Astrocyte of the spinal cord (primary cell): ENCODE measurements around the gene MBNL1.

Experiments used
- DNase-seq: peaks from one replicate; pipeline ENCODE4 v3.0.0; 2011; ENCODE audit warnings: low read depth, low spot score
- H3K4me3 ChIP-seq: 2 replicates; pipeline ENCODE4 v1.5.1; 2011; ENCODE audit warnings: low read depth, mild to moderate bottlenecking, low read length, moderate library complexity
- in situ Hi-C: cut with HindIII; loops from 2 replicates; pipeline ENCODE4 v1.10.0; 2017; ENCODE audit warnings: low sequenced_read_pairs
- TF ChIP-seq, protein P1 (sequence below): IDR thresholded peaks from 2 replicates; pipeline ENCODE4 v1.5.1; 2012; ENCODE audit warnings: low read depth, mild to moderate bottlenecking, low read length, inconsistent platforms

MBNL1 gene

DNA sequence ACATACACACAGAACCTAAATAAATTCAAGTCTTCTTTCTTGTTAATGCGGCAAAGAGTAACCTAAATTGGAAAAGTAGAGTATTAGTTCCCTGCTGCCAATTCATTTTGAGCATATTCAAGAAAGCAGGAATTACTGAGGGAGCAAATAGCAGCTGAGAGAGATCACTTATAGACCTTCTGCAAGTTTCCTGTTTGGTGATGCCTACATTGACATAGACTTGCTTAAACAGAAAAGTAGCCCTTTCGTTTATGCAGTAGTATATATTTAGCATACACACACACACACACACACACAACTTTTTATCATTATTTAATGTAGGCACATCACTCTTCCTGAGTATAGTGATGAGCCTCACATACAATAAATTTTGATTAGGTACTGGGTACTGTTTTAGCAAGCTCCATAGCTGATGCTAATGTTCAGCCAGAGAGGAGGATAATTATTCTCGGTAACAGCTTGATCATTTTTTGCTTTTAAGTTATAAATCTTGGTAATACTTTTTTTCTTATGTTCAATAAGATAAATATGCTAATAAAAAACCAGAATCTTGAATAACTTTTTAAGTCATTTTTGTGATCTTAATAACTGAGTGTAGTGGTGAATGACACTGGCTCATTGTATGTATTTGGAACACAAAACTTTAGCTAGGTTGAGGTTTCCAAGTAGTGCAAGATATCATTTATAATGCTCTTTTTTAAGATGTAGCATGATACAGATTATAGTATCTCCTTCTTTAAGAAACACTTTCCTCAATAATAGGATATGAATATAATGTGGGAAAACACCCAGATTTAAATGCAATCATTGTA, 174.7 kb downstream of the MBNL1 start:
- in situ Hi-C loops: no loop called here
- H3K4me3 ChIP-seq: no peak overlapping the region
- TF ChIP-seq, protein P1, sequence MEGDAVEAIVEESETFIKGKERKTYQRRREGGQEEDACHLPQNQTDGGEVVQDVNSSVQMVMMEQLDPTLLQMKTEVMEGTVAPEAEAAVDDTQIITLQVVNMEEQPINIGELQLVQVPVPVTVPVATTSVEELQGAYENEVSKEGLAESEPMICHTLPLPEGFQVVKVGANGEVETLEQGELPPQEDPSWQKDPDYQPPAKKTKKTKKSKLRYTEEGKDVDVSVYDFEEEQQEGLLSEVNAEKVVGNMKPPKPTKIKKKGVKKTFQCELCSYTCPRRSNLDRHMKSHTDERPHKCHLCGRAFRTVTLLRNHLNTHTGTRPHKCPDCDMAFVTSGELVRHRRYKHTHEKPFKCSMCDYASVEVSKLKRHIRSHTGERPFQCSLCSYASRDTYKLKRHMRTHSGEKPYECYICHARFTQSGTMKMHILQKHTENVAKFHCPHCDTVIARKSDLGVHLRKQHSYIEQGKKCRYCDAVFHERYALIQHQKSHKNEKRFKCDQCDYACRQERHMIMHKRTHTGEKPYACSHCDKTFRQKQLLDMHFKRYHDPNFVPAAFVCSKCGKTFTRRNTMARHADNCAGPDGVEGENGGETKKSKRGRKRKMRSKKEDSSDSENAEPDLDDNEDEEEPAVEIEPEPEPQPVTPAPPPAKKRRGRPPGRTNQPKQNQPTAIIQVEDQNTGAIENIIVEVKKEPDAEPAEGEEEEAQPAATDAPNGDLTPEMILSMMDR: no peak
- peak; percentile 33 for DNase-seq

DNA sequence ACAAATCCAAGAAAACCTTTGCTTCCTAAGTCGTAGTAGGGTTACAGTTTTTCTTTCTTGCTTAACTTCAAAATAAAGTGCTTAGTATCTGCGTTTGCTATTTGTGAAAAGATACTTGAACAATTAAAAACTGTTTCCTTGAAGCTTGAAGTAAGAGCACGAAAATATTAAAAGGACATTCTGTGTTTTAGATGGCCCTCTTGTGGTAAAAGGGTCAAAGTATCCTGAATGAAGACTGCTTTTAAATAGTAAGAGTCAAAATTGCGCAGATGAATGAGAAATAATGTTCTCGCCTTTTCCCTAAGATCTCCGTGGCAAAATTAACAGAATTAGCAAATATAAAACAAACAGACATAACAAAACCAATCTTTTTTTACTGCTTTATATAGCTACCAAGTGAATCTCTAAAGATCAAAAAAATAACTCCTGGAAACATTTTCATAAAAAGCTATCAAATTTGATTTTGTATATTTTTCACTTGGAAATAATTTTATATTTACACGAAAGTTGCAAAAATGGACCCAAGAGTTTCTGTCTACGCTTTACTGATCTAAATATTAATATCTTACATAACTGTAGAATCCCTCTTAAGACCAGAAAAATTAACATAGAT, 175.4 kb downstream of the MBNL1 start:
- no peak overlapping the region for H3K4me3 ChIP-seq
- TF ChIP-seq, protein P1: peak; percentile 49
- peak; percentile 79 for DNase-seq
- in situ Hi-C loops: no loop called here

DNA sequence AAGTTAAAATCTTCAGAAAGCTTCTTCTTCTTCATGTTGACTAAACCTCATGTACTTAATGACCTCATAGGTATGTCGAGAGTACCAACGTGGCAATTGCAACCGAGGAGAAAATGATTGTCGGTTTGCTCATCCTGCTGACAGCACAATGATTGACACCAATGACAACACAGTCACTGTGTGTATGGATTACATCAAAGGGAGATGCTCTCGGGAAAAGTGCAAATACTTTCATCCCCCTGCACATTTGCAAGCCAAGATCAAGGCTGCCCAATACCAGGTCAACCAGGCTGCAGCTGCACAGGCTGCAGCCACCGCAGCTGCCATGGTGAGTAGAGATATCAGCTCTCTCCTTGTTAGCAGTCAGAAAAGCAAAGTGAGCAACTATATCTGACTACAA, 176.5 kb downstream of the MBNL1 start:
- in situ Hi-C loops: no loop called here
- H3K4me3 ChIP-seq: no peak overlapping the region
- TF ChIP-seq, protein P1: no peak
- no peak for DNase-seq

DNA sequence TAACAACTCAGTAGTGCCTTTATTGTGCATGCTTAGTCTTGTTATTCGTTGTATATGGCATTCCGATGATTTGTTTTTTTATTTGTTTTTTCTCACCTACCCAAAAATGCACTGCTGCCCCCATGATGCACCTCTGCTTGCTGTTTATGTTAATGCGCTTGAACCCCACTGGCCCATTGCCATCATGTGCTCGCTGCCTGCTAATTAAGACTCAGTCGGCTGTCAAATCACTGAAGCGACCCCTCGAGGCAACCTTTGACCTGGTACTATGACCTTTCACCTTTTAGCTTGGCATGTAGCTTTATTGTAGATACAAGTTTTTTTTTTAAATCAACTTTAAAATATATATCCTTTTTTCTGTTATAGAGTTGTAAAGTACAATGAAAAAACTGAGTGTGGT, 177.8 kb downstream of the MBNL1 start:
- DNase-seq: no peak
- TF ChIP-seq, protein P1: no peak
- no peak overlapping the region for H3K4me3 ChIP-seq
- in situ Hi-C loops: no loop called here

DNA sequence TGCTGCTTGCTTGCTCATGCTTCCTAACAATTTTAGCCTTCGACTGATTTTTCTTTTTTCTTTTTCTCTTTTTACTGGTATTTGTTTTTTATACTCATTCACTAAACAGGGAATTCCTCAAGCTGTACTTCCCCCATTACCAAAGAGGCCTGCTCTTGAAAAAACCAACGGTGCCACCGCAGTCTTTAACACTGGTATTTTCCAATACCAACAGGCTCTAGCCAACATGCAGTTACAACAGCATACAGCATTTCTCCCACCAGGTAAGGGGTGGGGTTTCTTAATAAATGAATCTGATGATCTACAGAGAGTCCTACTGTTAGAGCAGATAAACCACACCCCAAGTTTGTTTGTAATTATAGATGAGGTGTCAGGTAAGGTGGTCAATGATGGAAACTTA, 178.8 kb downstream of the MBNL1 start:
- no peak for DNase-seq
- no peak overlapping the region for H3K4me3 ChIP-seq
- in situ Hi-C loops: no loop called here
- TF ChIP-seq, protein P1: no peak

DNA sequence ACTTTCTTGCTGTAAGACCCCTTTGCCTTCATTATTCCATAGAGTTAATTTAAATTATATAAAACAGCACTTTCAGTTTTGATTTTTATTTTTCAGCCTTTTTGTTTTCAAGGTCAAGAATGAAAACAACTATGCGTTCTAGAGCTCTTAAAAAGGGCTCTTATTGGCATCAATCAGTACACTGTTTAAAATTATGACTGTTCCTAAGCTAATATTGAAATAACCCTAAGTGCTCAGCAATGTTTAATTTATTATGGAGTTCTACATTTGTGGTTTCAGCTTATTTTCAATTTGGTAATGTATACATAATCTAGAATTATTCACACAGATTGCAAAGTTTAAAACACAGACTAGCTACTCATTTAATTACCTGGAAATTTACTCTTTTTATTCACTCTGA, 179.4 kb downstream of the MBNL1 start:
- no peak overlapping the region for H3K4me3 ChIP-seq
- DNase-seq: no peak

More for the DNA sequence above, 179.4 kb downstream of the MBNL1 start:
- TF ChIP-seq, protein P1: no peak
- in situ Hi-C loops: no loop called here
